Neuron (in vitro differentiated cells): Measurements from ENCODE around the gene NFE2L2.
A peak's percentile ranks its signal among the peaks of the same experiment; 100 is the strongest.
"Not testable (repeated sequence)": the region's sequence is repeated elsewhere in the genome, so short reads cannot be mapped to it uniquely, and the experiment has no call there.

ENCODE experiments used
- H2AFZ ChIP-seq: one replicate; pipeline ENCODE4 v1.6.1; 2013; ENCODE audit warnings: low read depth, mild to moderate bottlenecking, inconsistent platforms, low read length, moderate library complexity
- H3K27me3 ChIP-seq: one replicate; pipeline ENCODE4 v1.6.1; 2013; ENCODE audit warnings: low read length; ENCODE audit not compliant: insufficient read depth
- H3K36me3 ChIP-seq: one replicate; pipeline ENCODE4 v1.6.1; 2013; ENCODE audit warnings: low read length; ENCODE audit not compliant: insufficient read depth
- H3K4me1 ChIP-seq: one replicate; pipeline ENCODE4 v1.6.1; 2013; ENCODE audit warnings: low read length; ENCODE audit not compliant: insufficient read depth
- H3K4me3 ChIP-seq: 2 replicates; pipeline ENCODE4 v1.5.1; 2013; ENCODE audit warnings: mild to moderate bottlenecking, low read length, moderate library complexity
- H3K9me3 ChIP-seq: one replicate; pipeline ENCODE4 v1.6.1; 2013; ENCODE audit warnings: low read length

Gene NFE2L2

GRCh38 chr2:177272765-177273164 lies 8.2 kb upstream of the NFE2L2 start:
- H3K4me3 ChIP-seq: no peak overlapping the region
- no peaks in the 10 kb centered on the region for H3K36me3 ChIP-seq
- no peaks in the 10 kb centered on the region for H3K4me1 ChIP-seq
- no peak overlapping the region for H2AFZ ChIP-seq
- no peaks in the 10 kb centered on the region for H3K9me3 ChIP-seq
- H3K27me3 ChIP-seq: no peaks in the 10 kb centered on the region

GRCh38 chr2:177271981-177272666 lies 7.6 kb upstream of the NFE2L2 start:
- no peak overlapping the region for H3K4me3 ChIP-seq
- no peaks in the 10 kb centered on the region for H3K27me3 ChIP-seq
- H3K4me1 ChIP-seq: no peaks in the 10 kb centered on the region
- H3K36me3 ChIP-seq: no peaks in the 10 kb centered on the region
- H3K9me3 ChIP-seq: no peaks in the 10 kb centered on the region
- H2AFZ ChIP-seq: no peak overlapping the region

GRCh38 chr2:177270531-177270930 lies 6.0 kb upstream of the NFE2L2 start:
- Histone ChIP-seq H3K4me3 (no peak overlapping the region), H3K36me3 (no peaks in the 10 kb centered on the region), H3K9me3 (no peaks in the 10 kb centered on the region), H3K27me3 (no peaks in the 10 kb centered on the region), H2AFZ (no peak overlapping the region), H3K4me1 (peaks cover 9% of the 10 kb centered on the region)

- Histone ChIP-seq H3K27me3 (no peaks in the 10 kb centered on the region), H3K4me1 (peaks cover 9% of the 10 kb centered on the region), H2AFZ (no peak overlapping the region), H3K36me3 (no peaks in the 10 kb centered on the region), H3K4me3 (no peak overlapping the region), H3K9me3 (no peaks in the 10 kb centered on the region)
Measured at GRCh38 chr2:177268901-177269300, 4.4 kb upstream of the NFE2L2 start.

GRCh38 chr2:177268187-177268871 lies 3.8 kb upstream of the NFE2L2 start:
- Histone ChIP-seq H3K9me3 (no peaks in the 10 kb centered on the region), H3K4me1 (peaks cover 9% of the 10 kb centered on the region), H2AFZ (no peak overlapping the region), H3K27me3 (no peaks in the 10 kb centered on the region), H3K4me3 (no peak overlapping the region), H3K36me3 (no peaks in the 10 kb centered on the region)

- H3K27me3 ChIP-seq, H3K4me3 ChIP-seq, H2AFZ ChIP-seq, H3K36me3 ChIP-seq, H3K9me3 ChIP-seq: not testable (repeated sequence)
- H3K4me1 ChIP-seq: peaks cover 14% of the 10 kb centered on the region
Measured at GRCh38 chr2:177266955-177267354, 2.4 kb upstream of the NFE2L2 start.

- Histone ChIP-seq H3K4me1 (peaks cover 22% of the 10 kb centered on the region), H3K4me3 (peak overlapping the region; percentile 84), H3K9me3 (no peaks in the 10 kb centered on the region), H3K36me3 (no peaks in the 10 kb centered on the region), H2AFZ (peak overlapping the region; percentile 95), H3K27me3 (no peaks in the 10 kb centered on the region)
Measured at GRCh38 chr2:177265824-177266817, 1.6 kb upstream of the NFE2L2 start.

- Histone ChIP-seq H3K36me3 (no peaks in the 10 kb centered on the region), H2AFZ (peak overlapping the region; percentile 95), H3K4me1 (peaks cover 22% of the 10 kb centered on the region), H3K9me3 (peaks cover 1% of the 10 kb centered on the region), H3K4me3 (peak overlapping the region; percentile 84), H3K27me3 (no peaks in the 10 kb centered on the region)
Measured at GRCh38 chr2:177264209-177264692, 276 bp downstream of the NFE2L2 start.

GRCh38 chr2:177263451-177264208 lies 897 bp downstream of the NFE2L2 start:
- Histone ChIP-seq H2AFZ (peak overlapping the region; percentile 95), H3K4me3 (peak overlapping the region; percentile 84), H3K4me1 (peaks cover 22% of the 10 kb centered on the region), H3K9me3 (peaks cover 6% of the 10 kb centered on the region), H3K27me3 (no peaks in the 10 kb centered on the region), H3K36me3 (peaks cover 2% of the 10 kb centered on the region)

GRCh38 chr2:177262958-177263450 lies 1.5 kb downstream of the NFE2L2 start:
- H2AFZ ChIP-seq: no peak overlapping the region
- peaks cover 22% of the 10 kb centered on the region for H3K4me1 ChIP-seq
- peak overlapping the region; percentile 84 for H3K4me3 ChIP-seq
- H3K27me3 ChIP-seq: no peaks in the 10 kb centered on the region
- H3K9me3 ChIP-seq: peaks cover 9% of the 10 kb centered on the region
- peaks cover 3% of the 10 kb centered on the region for H3K36me3 ChIP-seq

GRCh38 chr2:177262092-177262491 lies 2.4 kb downstream of the NFE2L2 start:
- Histone ChIP-seq H3K36me3 (peaks cover 3% of the 10 kb centered on the region), H3K9me3 (peaks cover 12% of the 10 kb centered on the region), H2AFZ (no peak overlapping the region), H3K4me3 (peak overlapping the region; percentile 84), H3K4me1 (peaks cover 22% of the 10 kb centered on the region), H3K27me3 (no peaks in the 10 kb centered on the region)
